GM10248 (cell line): ENCODE measurements around the gene PEX10.

Experiments used
- CTCF ChIA-PET: fragments of 300-600 bp; sonication (Branson Sonifier 250); formaldehyde crosslinking; extraction: SDS; loops from one replicate; lab custom pipeline; 2021; ENCODE audit warnings: antibody characterized with exemption; lab: Yijun Ruan, JAX
- POLR2A ChIA-PET: fragments of 350-650 bp; sonication (Branson Sonifier 250); formaldehyde crosslinking; extraction: SDS; loops from one replicate; lab custom pipeline; 2020; ENCODE audit warnings: antibody characterized with exemption; lab: Yijun Ruan, JAX
- DNase-seq: peaks from one replicate; pipeline ENCODE4 v3.0.0; 2012; ENCODE audit errors: extremely low spot score
- TF ChIP-seq, protein P1 (sequence below): IDR thresholded peaks from 2 replicates; pipeline ENCODE4 v1.5.1; 2012; ENCODE audit warnings: mild to moderate bottlenecking, low read depth; ENCODE audit errors: extremely low read depth, missing control alignments, control extremely low read depth

PEX10 gene

GRCh38 chr1:2358072-2358471 lies 54.3 kb downstream of the PEX10 start:
- no peak for DNase-seq
- TF ChIP-seq, protein P1, sequence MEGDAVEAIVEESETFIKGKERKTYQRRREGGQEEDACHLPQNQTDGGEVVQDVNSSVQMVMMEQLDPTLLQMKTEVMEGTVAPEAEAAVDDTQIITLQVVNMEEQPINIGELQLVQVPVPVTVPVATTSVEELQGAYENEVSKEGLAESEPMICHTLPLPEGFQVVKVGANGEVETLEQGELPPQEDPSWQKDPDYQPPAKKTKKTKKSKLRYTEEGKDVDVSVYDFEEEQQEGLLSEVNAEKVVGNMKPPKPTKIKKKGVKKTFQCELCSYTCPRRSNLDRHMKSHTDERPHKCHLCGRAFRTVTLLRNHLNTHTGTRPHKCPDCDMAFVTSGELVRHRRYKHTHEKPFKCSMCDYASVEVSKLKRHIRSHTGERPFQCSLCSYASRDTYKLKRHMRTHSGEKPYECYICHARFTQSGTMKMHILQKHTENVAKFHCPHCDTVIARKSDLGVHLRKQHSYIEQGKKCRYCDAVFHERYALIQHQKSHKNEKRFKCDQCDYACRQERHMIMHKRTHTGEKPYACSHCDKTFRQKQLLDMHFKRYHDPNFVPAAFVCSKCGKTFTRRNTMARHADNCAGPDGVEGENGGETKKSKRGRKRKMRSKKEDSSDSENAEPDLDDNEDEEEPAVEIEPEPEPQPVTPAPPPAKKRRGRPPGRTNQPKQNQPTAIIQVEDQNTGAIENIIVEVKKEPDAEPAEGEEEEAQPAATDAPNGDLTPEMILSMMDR, result no peak
- ChIA-PET CTCF (interaction anchor here (1.6 kb wide), 1 partner anchor 24 kb away, joined by 5 read pairs; no protein-coding TSS in a partner anchor), POLR2A (no interaction called here)

DNA sequence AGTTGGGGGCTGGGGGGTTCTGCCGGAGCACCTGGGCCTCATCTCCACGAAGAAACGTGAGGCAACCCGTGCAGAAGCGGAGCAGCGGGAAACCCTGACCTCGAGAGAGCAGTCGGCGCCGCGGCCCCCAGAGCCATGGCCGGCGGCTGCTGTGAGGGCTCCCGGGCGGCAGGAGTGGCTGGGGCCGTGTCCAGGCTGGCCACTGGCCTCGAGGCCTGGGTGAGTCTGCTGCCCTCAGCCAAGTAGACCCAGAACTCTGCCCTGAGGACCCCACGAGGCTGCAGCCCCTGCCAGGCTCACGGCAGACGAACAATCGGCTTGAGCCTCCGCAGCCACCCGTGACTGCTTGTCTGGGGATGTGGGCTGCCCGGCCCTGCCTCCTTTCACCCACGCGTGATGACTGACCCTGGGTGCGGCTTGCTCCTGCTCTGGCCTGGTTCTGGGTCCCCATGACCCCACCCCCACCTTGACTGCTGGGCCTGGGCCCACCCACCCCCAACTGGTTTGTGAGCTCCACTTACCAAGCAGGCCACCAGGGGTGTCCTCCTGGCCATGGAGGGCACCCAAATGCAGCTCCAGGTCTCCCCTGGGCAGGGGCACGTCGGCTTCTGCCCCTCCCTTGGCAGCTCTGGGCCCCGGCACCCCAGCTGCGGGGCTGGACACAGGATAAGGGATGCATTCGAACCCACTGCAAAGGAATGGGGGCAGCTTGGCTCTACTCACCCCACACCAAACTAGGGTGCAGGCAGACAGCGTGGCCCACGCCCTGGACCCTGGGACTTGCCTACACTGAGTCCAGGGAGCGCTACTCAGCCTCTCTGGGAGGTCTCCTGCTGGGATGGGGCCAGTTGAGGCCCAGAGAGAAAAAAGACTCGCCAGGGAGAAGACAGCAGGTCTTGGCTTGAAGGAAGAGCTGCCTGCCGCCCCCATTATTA lies 55.2 kb downstream of the PEX10 start:
- no peak for DNase-seq
- ChIA-PET CTCF (interaction anchor here (1.6 kb wide), 1 partner anchor 25 kb away, joined by 5 read pairs; no protein-coding TSS in a partner anchor), POLR2A (no interaction called here)
- TF ChIP-seq, protein P1, result no peak

GRCh38 chr1:2356401-2356800 lies 56.0 kb downstream of the PEX10 start:
- ChIA-PET POLR2A (no interaction called here), CTCF (no interaction called here)
- DNase-seq, result no peak
- TF ChIP-seq, protein P1, result no peak

DNA sequence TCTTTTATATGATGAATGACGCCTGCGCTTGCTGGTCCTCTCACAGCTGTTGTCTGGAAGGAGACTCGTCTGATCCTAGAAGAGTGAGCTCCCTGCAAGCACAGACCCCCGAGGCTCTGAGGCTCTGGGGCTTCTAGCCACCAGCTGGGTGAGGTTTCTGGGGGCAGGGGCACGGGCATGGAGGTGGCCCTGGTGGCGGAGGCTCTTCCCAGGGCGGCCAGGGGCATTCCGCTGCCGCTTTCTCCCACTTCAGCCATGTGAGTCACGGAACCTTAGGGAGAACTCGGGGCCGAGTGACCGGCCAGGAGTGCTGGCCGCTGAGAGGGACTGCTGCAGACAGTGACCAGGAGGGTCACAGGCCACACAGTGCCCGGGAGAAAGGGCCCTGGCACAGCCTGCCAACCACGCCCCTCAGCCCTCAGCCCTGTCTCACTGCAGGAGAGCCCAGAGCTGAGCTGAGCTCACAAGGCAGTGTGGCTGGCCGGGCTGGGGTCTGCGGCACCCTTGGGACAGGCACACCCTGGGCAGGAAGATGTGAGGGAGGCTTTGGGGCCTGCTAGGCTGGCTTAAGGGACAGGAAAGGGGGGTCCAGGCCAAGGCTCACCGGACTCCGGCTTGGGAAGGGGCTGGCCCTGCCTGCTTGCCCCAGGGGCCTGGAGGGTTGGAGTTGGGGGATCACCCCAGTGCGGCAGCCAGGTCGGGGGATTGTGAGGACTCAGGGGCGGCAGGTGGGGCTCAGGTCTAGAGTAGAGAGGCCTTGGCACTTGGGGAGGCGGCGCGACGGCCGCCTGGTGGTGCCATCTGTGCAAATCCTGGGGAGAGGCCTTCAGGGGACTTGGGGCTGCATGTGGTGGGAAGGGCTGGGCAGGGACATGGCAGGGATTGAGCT lies 56.7 kb downstream of the PEX10 start:
- TF ChIP-seq, protein P1, result no peak
- ChIA-PET POLR2A (no interaction called here), CTCF (interaction anchor here (1.7 kb wide), 1 partner anchor 161 kb away, joined by 3 read pairs; no protein-coding TSS in a partner anchor)
- no peak for DNase-seq

DNA sequence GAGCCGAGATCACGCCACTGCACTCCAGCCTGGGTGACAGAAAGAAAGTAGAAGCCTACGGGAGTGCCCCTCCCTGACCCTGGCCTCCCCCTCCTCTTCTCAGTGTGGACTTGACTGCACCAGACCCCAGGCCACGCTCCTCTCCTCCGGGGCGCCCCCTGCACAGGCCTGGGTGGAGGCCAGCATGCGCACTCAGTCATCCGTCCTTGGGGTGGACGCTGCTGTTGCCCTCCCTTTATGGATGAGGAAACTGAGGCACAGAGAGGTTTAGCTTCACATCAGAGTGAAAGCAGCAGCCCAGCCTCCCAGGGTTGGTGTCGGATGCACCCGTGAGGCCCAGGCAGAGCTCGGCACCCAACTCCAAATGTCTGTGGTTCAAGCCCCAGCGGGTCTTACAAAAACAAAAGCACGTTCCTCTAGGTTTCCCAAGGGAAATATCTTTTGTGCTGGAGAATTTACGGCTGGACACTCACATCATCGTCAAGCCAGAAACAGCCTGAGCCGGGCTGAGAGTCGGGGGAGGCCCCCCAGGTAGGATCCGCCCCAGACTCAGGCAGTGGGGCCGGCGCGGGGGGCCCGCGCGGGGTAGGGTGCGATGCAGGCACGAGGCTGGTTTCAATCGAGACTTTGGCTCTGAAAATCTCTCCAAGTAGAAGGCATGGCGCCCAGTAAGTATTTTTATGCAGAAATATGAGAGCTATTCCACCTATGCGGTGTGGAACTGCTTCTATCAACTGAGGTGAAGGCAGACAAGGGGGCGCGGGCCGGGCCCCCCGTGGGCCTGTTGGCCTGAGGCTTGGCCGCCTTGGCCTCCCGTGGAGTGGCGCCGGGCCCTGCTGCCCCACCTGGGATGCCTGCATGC lies 57.6 kb downstream of the PEX10 start:
- CTCF ChIA-PET, result interaction anchor here (1.7 kb wide), 1 partner anchor 160 kb away, joined by 3 read pairs; no protein-coding TSS in a partner anchor
- no peak for DNase-seq
- POLR2A ChIA-PET, result no interaction called here
- TF ChIP-seq, protein P1, result no peak
